ENCODE data around the gene CMSS1. TPM values are rescaled to one million over a fixed set of nuclear protein-coding genes. Genes with fewer than 3 reads are reported as not detected.
A peak's percentile ranks its signal among the peaks of the same experiment; 100 is the strongest.

CMSS1 gene
- total and polyA plus RNA-seq, 2 of the 13 experiments (the other 11 are each of a cell fraction or from before 2014, with no cell fraction given), result 6.4 to 48.7 TPM

- Histone ChIP-seq H3K36me3 (replicated peaks in 1 of 2; ENCODE audit: control insufficient read depth in 1 of 2, insufficient read depth in 2 of 2, low read length in 2 of 2) (no peaks in the 10 kb centered on the region), H3K27ac (ENCODE audit: extremely low read length, insufficient read depth, low read length) (peak overlapping the region; percentile 60), H3K27me3 (ENCODE audit: control insufficient read depth in 1 of 2, insufficient read depth in 2 of 2, low read length in 2 of 2) (no peaks in the 10 kb centered on the region), H3K4me3 (replicated peaks in 1 of 3; ENCODE audit: insufficient read depth in 1 of 3, low read depth in 2 of 3, low read length in 3 of 3) (no peak overlapping the region), H3K79me2 (ENCODE audit: insufficient read depth, low read length) (no peaks in the 10 kb centered on the region), H3K9me3 (ENCODE audit: low read length) (no peaks in the 10 kb centered on the region), H2AFZ (ENCODE audit: low read length) (no peak overlapping the region), H3K4me1 (ENCODE audit: insufficient read depth, low read length) (peaks cover 46% of the 10 kb centered on the region), H3K9ac (ENCODE audit: insufficient read depth, low read depth, low read length) (peak overlapping the region; percentile 12; the same call in 1 of the 2 replicates), H4K20me1 (ENCODE audit: insufficient read depth, low read length) (no peaks in the 10 kb centered on the region), H3K4me2 (ENCODE audit: low read depth, low read length) (peak overlapping the region; percentile 28; the same call in 1 of the 2 replicates)
- DNase-seq (ENCODE audit: low spot score) (peak; percentile 67), FAIRE-seq (peak; percentile 63), ATAC-seq (peak; percentile 99)
- POLR2A ChIA-PET, result interaction anchor here (1.2 to 3.7 kb wide), 6 partner anchors 8 to 311 kb away, joined by 3 to 53 read pairs (median 6); partner anchors contain the start of genes LNP1, TBC1D23 and TOMM70
- in situ Hi-C loops (cut with HindIII; ENCODE audit: extremely low pct_ligation_motif_present, low pct_unique_long_range_greater_than_20kb), result no loop called here
- no TSS peak for BruUV-seq (replicated peaks)
- CTCF ChIA-PET (ENCODE audit: low intra/inter-chr PET ratio, low total read pairs), result interaction anchor here (1.9 kb wide), 1 partner anchor 21 kb away, joined by 11 read pairs; no protein-coding TSS in a partner anchor
- intact Hi-C loops (cut with micrococcal nuclease; ENCODE audit: unreplicated experiment), result loop anchor here (1.0 kb wide), 1 partner anchor 13 kb away; no protein-coding TSS in a partner anchor
- WGBS (ENCODE audit: low lambda C conversion rate), result 65% methylated on average over 7 of the region's 7 CpGs
- no peak for TF ChIP-seq POLR2G (IDR thresholded peaks at IDR 0.05; ENCODE audit: low read depth, low read length)
- peak; percentile 31; the same call in 1 of the 2 replicates for TF ChIP-seq ZNF580 (CRISPR knock-in tag; IDR thresholded peaks at IDR 0.05; ENCODE audit: borderline replicate concordance, low read depth)
- peak; percentile 61 for TF ChIP-seq CTCF (CRISPR knock-in tag; IDR thresholded peaks at IDR 0.05)
- no peak for TF ChIP-seq ZSCAN30 (CRISPR knock-in tag; IDR thresholded peaks at IDR 0.05)
- 0 out of 2 replicates have a peak, but pooled peaks have one; percentile 16 for TF ChIP-seq RARA (CRISPR knock-in tag; IDR thresholded peaks at IDR 0.05)
- peak in 1 of 2 experiments; percentile 37; a peak in 1 of 4 replicates for TF ChIP-seq ATF4 (CRISPR knock-in tag; IDR thresholded peaks at IDR 0.05)
- TF ChIP-seq SMC3 (IDR thresholded peaks at IDR 0.05; ENCODE audit: low read length), result peak; percentile 85
- TF ChIP-seq ZNF550 (CRISPR knock-in tag; IDR thresholded peaks at IDR 0.05; ENCODE audit: borderline replicate concordance), result no peak
- no peak for TF ChIP-seq GATAD1 (CRISPR knock-in tag; IDR thresholded peaks at IDR 0.05)
- TF ChIP-seq TARDBP (CRISPR knock-in tag; IDR thresholded peaks at IDR 0.05), result no peak
- TF ChIP-seq SAP130 (CRISPR knock-in tag; IDR thresholded peaks at IDR 0.05; ENCODE audit: low read depth), result 0 out of 2 replicates have a peak, but pooled peaks have one; percentile 15
- TF ChIP-seq STAG1 (CRISPR knock-in tag; IDR thresholded peaks at IDR 0.05), result peak; percentile 45; the same call in 1 of the 2 replicates
- peak; percentile 17; the same call in 1 of the 2 replicates for TF ChIP-seq CEBPB (IDR thresholded peaks at IDR 0.05; ENCODE audit: borderline replicate concordance, low read depth, low read length)
- TF ChIP-seq ZNF768 (CRISPR knock-in tag; IDR thresholded peaks at IDR 0.05), result no peak
- no peak for TF ChIP-seq STAT6 (CRISPR knock-in tag; IDR thresholded peaks at IDR 0.05; ENCODE audit: borderline replicate concordance)
Measured at GRCh38 chr3:100089812-100090668, 272.4 kb downstream of the CMSS1 start.

Data from HepG2 (cell line).